Measurements from ENCODE around the gene TEX11.
"Not testable (repeated sequence)": the region's sequence is repeated elsewhere in the genome, so short reads cannot be mapped to it uniquely, and the experiment has no call there.

TEX11 gene

DNA sequence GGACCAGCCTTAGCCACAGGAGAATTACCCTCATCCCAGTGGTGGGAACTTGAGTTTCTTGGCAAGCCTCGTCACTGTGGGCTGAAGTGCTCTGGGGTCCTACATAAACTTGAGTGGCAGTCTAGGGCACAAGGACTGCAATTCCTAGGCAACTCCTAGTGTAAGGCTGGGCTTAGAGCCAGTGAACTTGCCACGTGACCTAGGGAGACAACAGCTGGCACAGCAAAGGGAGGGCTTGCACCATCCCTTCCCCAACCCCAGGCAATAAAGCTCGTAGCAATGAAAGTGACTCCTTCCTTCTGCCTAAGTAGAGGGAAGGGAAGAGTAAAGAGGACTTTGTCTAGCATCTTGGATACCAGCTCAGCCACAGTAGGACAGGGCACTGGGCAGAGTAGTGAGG lies 81.8 kb downstream of the TEX11 start:
- H3K4me3 ChIP-seq (ENCODE audit: control insufficient read depth, low read depth, low read length), result no peak overlapping the region
- DNase-seq (ENCODE audit: low read depth), result no peak
- TF ChIP-seq CTCF (IDR thresholded peaks at IDR 0.05; ENCODE audit: control insufficient read depth, insufficient read depth, low read depth, low read length, missing control alignments), result no peak

- no peak for DNase-seq (ENCODE audit: low read depth)
- no peak for TF ChIP-seq CTCF (IDR thresholded peaks at IDR 0.05; ENCODE audit: control insufficient read depth, insufficient read depth, low read depth, low read length, missing control alignments)
- H3K4me3 ChIP-seq (ENCODE audit: control insufficient read depth, low read depth, low read length), result no peak overlapping the region
Measured at GRCh38 chrX:70825366-70825765, 83.1 kb downstream of the TEX11 start.

GRCh38 chrX:70808942-70809940 lies 99.3 kb downstream of the TEX11 start:
- no peak for DNase-seq (ENCODE audit: low read depth)
- H3K4me3 ChIP-seq (ENCODE audit: control insufficient read depth, low read depth, low read length), result no peak overlapping the region
- TF ChIP-seq CTCF (IDR thresholded peaks at IDR 0.05; ENCODE audit: control insufficient read depth, insufficient read depth, low read depth, low read length, missing control alignments), result no peak

DNA sequence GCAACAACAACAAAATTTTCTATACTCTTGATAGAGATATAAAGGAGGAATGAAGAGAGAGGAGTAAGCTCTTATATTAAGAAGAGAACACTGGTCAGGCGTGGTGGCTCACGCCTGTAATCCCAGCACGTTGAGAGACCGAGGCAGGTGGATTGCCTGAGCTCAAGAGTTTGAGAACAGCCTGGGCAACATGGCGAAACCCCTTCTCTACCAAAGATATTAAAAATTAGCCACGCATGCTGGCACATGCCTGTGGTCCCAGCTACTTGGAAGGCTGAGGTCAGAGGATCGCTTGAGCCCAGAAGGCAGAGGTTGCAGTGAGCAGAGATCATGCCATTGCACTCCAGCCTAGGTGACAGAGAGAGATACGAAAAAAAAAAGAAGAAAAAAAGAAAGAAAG lies 102.4 kb downstream of the TEX11 start:
- H3K4me3 ChIP-seq (ENCODE audit: control insufficient read depth, low read depth, low read length), result no peak overlapping the region
- no peak for DNase-seq (ENCODE audit: low read depth)
- no peak for TF ChIP-seq CTCF (IDR thresholded peaks at IDR 0.05; ENCODE audit: control insufficient read depth, insufficient read depth, low read depth, low read length, missing control alignments)

GRCh38 chrX:70796742-70797141 lies 111.8 kb downstream of the TEX11 start:
- not testable (repeated sequence) for DNase-seq (ENCODE audit: low read depth); H3K4me3 ChIP-seq (ENCODE audit: control insufficient read depth, low read depth, low read length)

- no peak for DNase-seq (ENCODE audit: low read depth)
- H3K4me3 ChIP-seq (ENCODE audit: control insufficient read depth, low read depth, low read length), result no peak overlapping the region
Measured at GRCh38 chrX:70774223-70774622, 134.3 kb downstream of the TEX11 start.

More at GRCh38 chrX:70774223-70774622, 134.3 kb downstream of the TEX11 start:
- TF ChIP-seq CTCF (IDR thresholded peaks at IDR 0.05; ENCODE audit: control insufficient read depth, insufficient read depth, low read depth, low read length, missing control alignments), result no peak

All from AG09309 (cell line).